A673 (cell line): Measurements from ENCODE around the gene TEX2. TPM values are rescaled to one million over a fixed set of nuclear protein-coding genes. Genes with fewer than 3 reads are reported as not detected.

ENCODE experiments used
- BruUV-seq: library from RNA; stranded (reverse); fragments of 400-500 nt; replicated peaks from 2 replicates; lab custom pipeline; 2021; lab: Mats Ljungman, UMichigan
- CTCF ChIA-PET: fragments of 300-600 bp; sonication (Branson Sonifier 250); formaldehyde crosslinking; loops from one replicate; lab custom pipeline; 2022; ENCODE audit warnings: antibody characterized with exemption; lab: Charles Lee
- POLR2A ChIA-PET: fragments of 300-600 bp; sonication (Branson Sonifier 250); formaldehyde crosslinking; loops from one replicate; lab custom pipeline; 2022; ENCODE audit warnings: antibody characterized with exemption; ENCODE audit not compliant: low non-redundant PET; lab: Charles Lee
- DNase-seq: peaks from one replicate; pipeline ENCODE4 v3.0.0-alpha.2; 2015; ENCODE audit warnings: low spot score
- H3K27ac ChIP-seq: fragments of 200-600 bp; sonication (generic); 2 replicates; pipeline ENCODE4 v1.5.1; 2016; ENCODE audit warnings: mixed run types, low read depth, mild to moderate bottlenecking, mixed read lengths, antibody characterized with exemption, low read length; ENCODE audit not compliant: poor library complexity, severe bottlenecking
- H3K27me3 ChIP-seq: fragments of 200-600 bp; sonication (generic); replicated peaks from 2 replicates; pipeline ENCODE4 v1.6.1; 2017; ENCODE audit warnings: mixed run types, low read depth, mild to moderate bottlenecking, mixed read lengths, antibody characterized with exemption, low read length; ENCODE audit not compliant: insufficient read depth, poor library complexity
- H3K36me3 ChIP-seq: fragments of 200-600 bp; sonication (generic); 2 replicates; pipeline ENCODE4 v1.6.1; 2016; ENCODE audit warnings: mixed run types, mild to moderate bottlenecking, mixed read lengths, antibody characterized with exemption, low read length; ENCODE audit not compliant: insufficient read depth, poor library complexity, severe bottlenecking
- H3K4me1 ChIP-seq: fragments of 200-600 bp; sonication (generic); 2 replicates; pipeline ENCODE4 v1.6.1; 2017; ENCODE audit warnings: mixed run types, mild to moderate bottlenecking, mixed read lengths, antibody characterized with exemption, low read length; ENCODE audit not compliant: insufficient read depth, poor library complexity, severe bottlenecking
- H3K4me3 ChIP-seq: fragments of 200-600 bp; sonication (generic); 2 replicates; pipeline ENCODE4 v1.5.1; 2016; ENCODE audit warnings: low read depth, mixed run types, mild to moderate bottlenecking, mixed read lengths, low read length; ENCODE audit not compliant: poor library complexity, severe bottlenecking
- H3K9me3 ChIP-seq: fragments of 200-600 bp; sonication (generic); 2 replicates; pipeline ENCODE4 v1.6.1; 2016; ENCODE audit warnings: mixed run types, low read depth, mild to moderate bottlenecking, mixed read lengths, antibody characterized with exemption, low read length; ENCODE audit not compliant: poor library complexity, severe bottlenecking
- CTCF ChIP-seq: fragments of 300-800, 200-600 bp; sonication (generic); conservative IDR thresholded peaks from 2 replicates; pipeline ENCODE4 v1.5.1; 2017; ENCODE audit warnings: low read depth, mild to moderate bottlenecking, antibody characterized with exemption, low read length, moderate library complexity, mixed read lengths
- EZH2 ChIP-seq: fragments of 200-600 bp; sonication (generic); IDR thresholded peaks from 2 replicates; pipeline ENCODE4 v1.6.1; 2017; ENCODE audit warnings: borderline replicate concordance, low read depth, mild to moderate bottlenecking, mixed read lengths, antibody characterized with exemption, low read length; ENCODE audit not compliant: poor library complexity, severe bottlenecking
- intact Hi-C: fragments of 100-400 bp; cut with micrococcal nuclease; formaldehyde crosslinking; loops from one replicate; pipeline ENCODE4 v1.10.0; 2022; ENCODE audit not compliant: unreplicated experiment
- total RNA-seq: library from RNA; stranded (reverse); gene quantifications from 2 replicates; pipeline ENCODE4 v1.2.3, GENCODE V29; 2021

Gene TEX2
- total RNA-seq, 1 experiment from 2014 or later, result 16.1 TPM

GRCh38 chr17:64158406-64158805 is 104.7 kb downstream of the TEX2 start:
- ChIA-PET POLR2A (no interaction called here), CTCF (no interaction called here)
- DNase-seq, result no peak
- no peaks in the 10 kb centered on the region for H3K36me3 ChIP-seq
- no peaks in the 10 kb centered on the region for H3K27me3 ChIP-seq
- H3K4me1 ChIP-seq, result no peaks in the 10 kb centered on the region
- no peaks in the 10 kb centered on the region for H3K9me3 ChIP-seq
- no peak overlapping the region for H3K27ac ChIP-seq
- intact Hi-C loops, result no loop called here
- H3K4me3 ChIP-seq, result no peak overlapping the region
- TF ChIP-seq CTCF (no peak), EZH2 (no peak)
- BruUV-seq, result no TSS peak

GRCh38 chr17:64157669-64158180 is 105.3 kb downstream of the TEX2 start:
- no peak overlapping the region for H3K27ac ChIP-seq
- H3K4me1 ChIP-seq, result no peaks in the 10 kb centered on the region
- POLR2A ChIA-PET, result no interaction called here
- H3K4me3 ChIP-seq, result no peak overlapping the region
- CTCF ChIA-PET, result no interaction called here
- H3K36me3 ChIP-seq, result no peaks in the 10 kb centered on the region
- no TSS peak for BruUV-seq
- H3K27me3 ChIP-seq, result no peaks in the 10 kb centered on the region
- no peaks in the 10 kb centered on the region for H3K9me3 ChIP-seq
- intact Hi-C loops, result no loop called here
- DNase-seq, result no peak
- TF ChIP-seq CTCF (no peak), EZH2 (no peak)

- no peaks in the 10 kb centered on the region for H3K27me3 ChIP-seq
- H3K4me3 ChIP-seq, result no peak overlapping the region
- no TSS peak for BruUV-seq
- ChIA-PET POLR2A (no interaction called here), CTCF (no interaction called here)
- TF ChIP-seq CTCF (no peak), EZH2 (no peak)
- no peaks in the 10 kb centered on the region for H3K9me3 ChIP-seq
- DNase-seq, result no peak
- no peak overlapping the region for H3K27ac ChIP-seq
- H3K4me1 ChIP-seq, result no peaks in the 10 kb centered on the region
- intact Hi-C loops, result no loop called here
- H3K36me3 ChIP-seq, result no peaks in the 10 kb centered on the region
These were observed 106.4 kb downstream of the TEX2 start for GRCh38 chr17:64156670-64157069.
